DND-41 (cell line): Measurements from ENCODE around the gene CD82.
"Not testable (repeated sequence)": the region's sequence is repeated elsewhere in the genome, so short reads cannot be mapped to it uniquely, and the experiment has no call there.

Source experiments
- CTCF ChIP-seq: IDR thresholded peaks from 2 replicates; pipeline ENCODE4 v1.5.1; 2012; ENCODE audit warnings: borderline replicate concordance, low read length, moderate library complexity, mild to moderate bottlenecking; ENCODE audit not compliant: poor library complexity, severe bottlenecking; ENCODE audit errors: extremely low read depth
- EZH2 ChIP-seq: IDR thresholded peaks from 3 replicates; pipeline ENCODE4 v1.6.1; 2012; ENCODE audit warnings: borderline replicate concordance, low read depth, mild to moderate bottlenecking, moderate library complexity, low read length, inconsistent platforms; ENCODE audit not compliant: severe bottlenecking

- TF ChIP-seq EZH2, CTCF: not testable (repeated sequence)
Observed at GRCh38 chr11:44547534-44547933, 17.9 kb upstream of the CD82 start.
